ENCODE measurements around the gene SLC16A13. TPM values are rescaled to one million over a fixed set of nuclear protein-coding genes. Genes with fewer than 3 reads are reported as not detected.

The SLC16A13 gene, protein sequence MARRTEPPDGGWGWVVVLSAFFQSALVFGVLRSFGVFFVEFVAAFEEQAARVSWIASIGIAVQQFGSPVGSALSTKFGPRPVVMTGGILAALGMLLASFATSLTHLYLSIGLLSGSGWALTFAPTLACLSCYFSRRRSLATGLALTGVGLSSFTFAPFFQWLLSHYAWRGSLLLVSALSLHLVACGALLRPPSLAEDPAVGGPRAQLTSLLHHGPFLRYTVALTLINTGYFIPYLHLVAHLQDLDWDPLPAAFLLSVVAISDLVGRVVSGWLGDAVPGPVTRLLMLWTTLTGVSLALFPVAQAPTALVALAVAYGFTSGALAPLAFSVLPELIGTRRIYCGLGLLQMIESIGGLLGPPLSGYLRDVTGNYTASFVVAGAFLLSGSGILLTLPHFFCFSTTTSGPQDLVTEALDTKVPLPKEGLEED
- total RNA-seq: 10 to 100 TPM in 1 of 2 donors, 1 to 10 TPM in 1; 2.3 to 26.6 TPM
- 10 to 100 TPM; 33.3 to 43.2 TPM for polyA plus RNA-seq

DNA sequence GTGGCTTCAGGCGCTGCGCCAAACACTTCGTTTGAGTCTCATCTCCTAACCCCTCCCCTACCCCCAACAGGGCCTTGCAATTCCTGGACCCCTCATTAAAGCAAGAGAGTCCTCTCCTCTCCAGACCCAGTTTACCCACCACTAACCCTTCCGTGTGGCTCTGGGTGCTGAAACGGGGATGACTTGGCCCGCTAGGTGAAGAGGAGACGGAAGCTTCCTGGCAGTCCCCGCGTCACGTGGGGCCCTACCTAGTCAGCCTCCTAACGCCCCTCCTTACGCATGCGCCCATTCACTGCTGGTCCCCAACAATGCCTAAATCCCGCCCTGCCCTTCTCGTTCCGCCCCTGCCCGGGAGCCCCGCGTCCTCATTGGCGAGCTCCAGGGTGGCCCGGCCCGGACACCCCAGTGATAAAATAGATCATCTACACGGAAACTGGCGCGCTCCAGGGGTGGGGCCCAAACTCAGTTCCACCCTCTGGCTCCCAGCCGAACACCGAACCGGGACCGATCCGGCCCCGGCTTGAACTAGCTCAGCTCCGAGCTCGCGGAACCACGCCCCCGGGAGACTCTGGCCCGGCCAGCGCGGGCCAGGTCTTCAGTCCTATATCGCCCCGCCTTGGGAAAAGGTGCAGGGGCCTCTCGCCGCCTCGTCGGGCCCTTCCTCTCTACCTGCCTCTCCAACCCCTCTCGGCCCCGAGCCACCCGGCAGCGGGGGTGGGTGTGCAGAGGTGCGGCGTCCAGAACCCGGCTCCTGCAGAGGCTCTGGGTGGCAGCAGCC, at the start of gene SLC16A13:
TSS of gene SLC16A13 (plus strand) at position 425 of the 778 bp plus-strand sequence. CDS start 368 bp downstream, outside the sequence.
- WGBS: under 1% methylated on average over 52 of the region's 52 CpGs
- DNase-seq (ENCODE audit: low spot score): peak; percentile 92
- Histone ChIP-seq H3K27me3 (ENCODE audit: control insufficient read depth in 4 of 4, insufficient read depth in 4 of 4, low read length in 3 of 4) (no peaks in the 10 kb centered on the region), H3K4me3 (ENCODE audit: low read depth in 1 of 3, low read length in 3 of 3) (peak within 1 kb of the TSS; percentile 66 to 79 (median 74)), H3K4me1 (ENCODE audit: control insufficient read depth in 4 of 4, insufficient read depth in 4 of 4, low read length in 3 of 4) (peaks cover 9 to 41% (median 32%) of the 10 kb centered on the region in 4 donors), H3K9ac (ENCODE audit: low read depth in 1 of 2, low read length in 2 of 2) (peak within 1 kb of the TSS; percentile 83 to 88), H3K36me3 (ENCODE audit: control insufficient read depth in 4 of 4, insufficient read depth in 3 of 4, low read depth in 1 of 4, low read length in 3 of 4) (no peaks in the 10 kb centered on the region), H3K27ac (ENCODE audit: low read depth in 1 of 2, low read length in 2 of 2) (peak within 1 kb of the TSS; percentile 84 to 96), H3K9me3 (ENCODE audit: control insufficient read depth in 4 of 4, low read length in 3 of 4) (no peaks in the 10 kb centered on the region)
- TF ChIP-seq SP1 (IDR thresholded peaks at IDR 0.05) (peak; percentile 85), YY1 (IDR thresholded peaks at IDR 0.05) (peak; percentile 79), EGR1 (IDR thresholded peaks at IDR 0.05; ENCODE audit: low read depth in 2 of 2) (peak in 1 of 2 donors; percentile 76), GABPA (IDR thresholded peaks at IDR 0.05 in 1 of 2, conservative IDR thresholded peaks at IDR 0.05 in 1 of 2) (peak in 1 of 2 donors; percentile 75), FOXA1 (IDR thresholded peaks at IDR 0.05) (peak; percentile 21), RXRA (IDR thresholded peaks at IDR 0.05) (peak; percentile 76 to 81), RAD21 (IDR thresholded peaks at IDR 0.05) (peak in 1 of 2 donors; percentile 34), JUND (IDR thresholded peaks at IDR 0.05) (peak in 1 of 2 donors; percentile 40), FOXA2 (IDR thresholded peaks at IDR 0.05) (no peak), HNF4A (conservative IDR thresholded peaks at IDR 0.05) (peak in 1 of 2 donors; percentile 31), HNF4G (IDR thresholded peaks at IDR 0.05) (no peak), NR2F2 (IDR thresholded peaks at IDR 0.05) (no peak), TAF1 (conservative IDR thresholded peaks at IDR 0.05) (peak; percentile 95)
- TF ChIP-seq, protein P1, sequence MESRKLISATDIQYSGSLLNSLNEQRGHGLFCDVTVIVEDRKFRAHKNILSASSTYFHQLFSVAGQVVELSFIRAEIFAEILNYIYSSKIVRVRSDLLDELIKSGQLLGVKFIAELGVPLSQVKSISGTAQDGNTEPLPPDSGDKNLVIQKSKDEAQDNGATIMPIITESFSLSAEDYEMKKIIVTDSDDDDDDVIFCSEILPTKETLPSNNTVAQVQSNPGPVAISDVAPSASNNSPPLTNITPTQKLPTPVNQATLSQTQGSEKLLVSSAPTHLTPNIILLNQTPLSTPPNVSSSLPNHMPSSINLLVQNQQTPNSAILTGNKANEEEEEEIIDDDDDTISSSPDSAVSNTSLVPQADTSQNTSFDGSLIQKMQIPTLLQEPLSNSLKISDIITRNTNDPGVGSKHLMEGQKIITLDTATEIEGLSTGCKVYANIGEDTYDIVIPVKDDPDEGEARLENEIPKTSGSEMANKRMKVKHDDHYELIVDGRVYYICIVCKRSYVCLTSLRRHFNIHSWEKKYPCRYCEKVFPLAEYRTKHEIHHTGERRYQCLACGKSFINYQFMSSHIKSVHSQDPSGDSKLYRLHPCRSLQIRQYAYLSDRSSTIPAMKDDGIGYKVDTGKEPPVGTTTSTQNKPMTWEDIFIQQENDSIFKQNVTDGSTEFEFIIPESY (IDR thresholded peaks at IDR 0.05): peak; percentile 94
- TF ChIP-seq, protein P2, sequence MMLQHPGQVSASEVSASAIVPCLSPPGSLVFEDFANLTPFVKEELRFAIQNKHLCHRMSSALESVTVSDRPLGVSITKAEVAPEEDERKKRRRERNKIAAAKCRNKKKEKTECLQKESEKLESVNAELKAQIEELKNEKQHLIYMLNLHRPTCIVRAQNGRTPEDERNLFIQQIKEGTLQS (IDR thresholded peaks at IDR 0.05): peak; percentile 54
- TF ChIP-seq, protein P3, sequence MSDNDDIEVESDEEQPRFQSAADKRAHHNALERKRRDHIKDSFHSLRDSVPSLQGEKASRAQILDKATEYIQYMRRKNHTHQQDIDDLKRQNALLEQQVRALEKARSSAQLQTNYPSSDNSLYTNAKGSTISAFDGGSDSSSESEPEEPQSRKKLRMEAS (IDR thresholded peaks at IDR 0.05): peak; percentile 74
- TF ChIP-seq, protein P4, sequence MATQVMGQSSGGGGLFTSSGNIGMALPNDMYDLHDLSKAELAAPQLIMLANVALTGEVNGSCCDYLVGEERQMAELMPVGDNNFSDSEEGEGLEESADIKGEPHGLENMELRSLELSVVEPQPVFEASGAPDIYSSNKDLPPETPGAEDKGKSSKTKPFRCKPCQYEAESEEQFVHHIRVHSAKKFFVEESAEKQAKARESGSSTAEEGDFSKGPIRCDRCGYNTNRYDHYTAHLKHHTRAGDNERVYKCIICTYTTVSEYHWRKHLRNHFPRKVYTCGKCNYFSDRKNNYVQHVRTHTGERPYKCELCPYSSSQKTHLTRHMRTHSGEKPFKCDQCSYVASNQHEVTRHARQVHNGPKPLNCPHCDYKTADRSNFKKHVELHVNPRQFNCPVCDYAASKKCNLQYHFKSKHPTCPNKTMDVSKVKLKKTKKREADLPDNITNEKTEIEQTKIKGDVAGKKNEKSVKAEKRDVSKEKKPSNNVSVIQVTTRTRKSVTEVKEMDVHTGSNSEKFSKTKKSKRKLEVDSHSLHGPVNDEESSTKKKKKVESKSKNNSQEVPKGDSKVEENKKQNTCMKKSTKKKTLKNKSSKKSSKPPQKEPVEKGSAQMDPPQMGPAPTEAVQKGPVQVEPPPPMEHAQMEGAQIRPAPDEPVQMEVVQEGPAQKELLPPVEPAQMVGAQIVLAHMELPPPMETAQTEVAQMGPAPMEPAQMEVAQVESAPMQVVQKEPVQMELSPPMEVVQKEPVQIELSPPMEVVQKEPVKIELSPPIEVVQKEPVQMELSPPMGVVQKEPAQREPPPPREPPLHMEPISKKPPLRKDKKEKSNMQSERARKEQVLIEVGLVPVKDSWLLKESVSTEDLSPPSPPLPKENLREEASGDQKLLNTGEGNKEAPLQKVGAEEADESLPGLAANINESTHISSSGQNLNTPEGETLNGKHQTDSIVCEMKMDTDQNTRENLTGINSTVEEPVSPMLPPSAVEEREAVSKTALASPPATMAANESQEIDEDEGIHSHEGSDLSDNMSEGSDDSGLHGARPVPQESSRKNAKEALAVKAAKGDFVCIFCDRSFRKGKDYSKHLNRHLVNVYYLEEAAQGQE (IDR thresholded peaks at IDR 0.05): peak; percentile 89
- TF ChIP-seq, protein P5, sequence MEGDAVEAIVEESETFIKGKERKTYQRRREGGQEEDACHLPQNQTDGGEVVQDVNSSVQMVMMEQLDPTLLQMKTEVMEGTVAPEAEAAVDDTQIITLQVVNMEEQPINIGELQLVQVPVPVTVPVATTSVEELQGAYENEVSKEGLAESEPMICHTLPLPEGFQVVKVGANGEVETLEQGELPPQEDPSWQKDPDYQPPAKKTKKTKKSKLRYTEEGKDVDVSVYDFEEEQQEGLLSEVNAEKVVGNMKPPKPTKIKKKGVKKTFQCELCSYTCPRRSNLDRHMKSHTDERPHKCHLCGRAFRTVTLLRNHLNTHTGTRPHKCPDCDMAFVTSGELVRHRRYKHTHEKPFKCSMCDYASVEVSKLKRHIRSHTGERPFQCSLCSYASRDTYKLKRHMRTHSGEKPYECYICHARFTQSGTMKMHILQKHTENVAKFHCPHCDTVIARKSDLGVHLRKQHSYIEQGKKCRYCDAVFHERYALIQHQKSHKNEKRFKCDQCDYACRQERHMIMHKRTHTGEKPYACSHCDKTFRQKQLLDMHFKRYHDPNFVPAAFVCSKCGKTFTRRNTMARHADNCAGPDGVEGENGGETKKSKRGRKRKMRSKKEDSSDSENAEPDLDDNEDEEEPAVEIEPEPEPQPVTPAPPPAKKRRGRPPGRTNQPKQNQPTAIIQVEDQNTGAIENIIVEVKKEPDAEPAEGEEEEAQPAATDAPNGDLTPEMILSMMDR (IDR thresholded peaks at IDR 0.05; ENCODE audit: low read depth, low read length, missing input control): no peak

All from liver (tissue), 9 donors.